Testis (tissue), 3 donors: ENCODE data around the gene XPNPEP1. TPM values are rescaled to one million over a fixed set of nuclear protein-coding genes. Genes with fewer than 3 reads are reported as not detected.
A peak's percentile ranks its signal among the peaks of the same experiment; 100 is the strongest.

Source experiments
- DNase-seq: peaks from one replicate; pipeline ENCODE4 v3.0.0-alpha.2; 2019
- H3K27ac ChIP-seq, 2 donors: fragments of 200-600 bp; sonication (generic); one replicate each; pipeline ENCODE4 v1.5.1; 2019
- H3K27me3 ChIP-seq: fragments of 200-600 bp; sonication (generic); one replicate; pipeline ENCODE4 v1.5.1; 2019
- H3K36me3 ChIP-seq: fragments of 200-600 bp; sonication (generic); one replicate; pipeline ENCODE4 v1.5.1; 2017; ENCODE audit warnings: low read depth; ENCODE audit errors: missing control alignments
- H3K4me1 ChIP-seq: fragments of 200-600 bp; sonication (generic); one replicate; pipeline ENCODE4 v1.5.1; 2019
- H3K4me3 ChIP-seq, 2 donors: fragments of 200-600 bp; sonication (generic); one replicate each; pipeline ENCODE4 v1.5.1; 2017 to 2019
- H3K9me3 ChIP-seq: fragments of 200-600 bp; sonication (generic); one replicate; pipeline ENCODE4 v1.5.1; 2017
- CTCF ChIP-seq, 3 experiments: fragments of 450-650 bp in 2 of 3; fragments of 200-600 bp in 1 of 3; sonication (generic) in 1 of 3; IDR thresholded peaks; one replicate each; pipeline ENCODE4 v1.5.1; 2016 to 2019; ENCODE audit warnings: antibody characterized with exemption in 3 of 3, mild to moderate bottlenecking in 2 of 3, moderate library complexity in 1 of 3
- POLR2A ChIP-seq: fragments of 450-650 bp; IDR thresholded peaks from one replicate; pipeline ENCODE4 v1.6.1; 2017; ENCODE audit warnings: antibody characterized with exemption, mild to moderate bottlenecking, moderate library complexity
- WGBS, 2 donors: methylation state at CpG; one replicate each; pipeline ENCODE4 v1.1.5; 2018; 5-methylcytosine and 5-hydroxymethylcytosine counted together
- intact Hi-C: fragments of 100-400 bp; cut with DNase I; formaldehyde crosslinking; loops from one replicate; pipeline ENCODE4 v1.15.1; 2023; ENCODE audit warnings: low total_unique reads
- polyA plus RNA-seq: library from polyadenylated mRNA; stranded (reverse); fragments of 350-450 nt; fragmentation: Illumina TruSeq; extraction: RNeasy Lipid Tissue Mini Kit (QIAGEN cat#74804); gene quantifications from one replicate; pipeline ENCODE4 v1.2.3, GENCODE V29; 2014; ENCODE audit warnings: low read depth, low replicate concordance; ENCODE audit not compliant: insufficient read depth
- total RNA-seq, 2 donors: library from RNA; depleted of rRNA; stranded (reverse); fragments of >200 nt; gene quantifications; one replicate each; pipeline ENCODE4 v1.2.3, GENCODE V29; 2016

XPNPEP1 gene
- total and polyA plus RNA-seq, 3 donors from 2014 or later, result 55.5 to 118 (median 90.2) TPM

GRCh38 chr10:109899356-109900331, 23.7 kb downstream of the XPNPEP1 start:
- H3K4me1 ChIP-seq, result peaks cover 57% of the 10 kb centered on the region
- H3K4me3 ChIP-seq, result no peak overlapping the region
- H3K27ac ChIP-seq, result peak overlapping the region; percentile 81 to 89
- H3K27me3 ChIP-seq, result no peaks in the 10 kb centered on the region
- TF ChIP-seq POLR2A (no peak), CTCF (IDR thresholded peaks at IDR 0.05) (no peak)
- 35 to 63% methylated on average over 9 of the region's 9 CpGs for WGBS, 2 donors
- intact Hi-C loops, result no loop called here
- no peaks in the 10 kb centered on the region for H3K36me3 ChIP-seq
- H3K9me3 ChIP-seq, result no peaks in the 10 kb centered on the region
- peak; percentile 81 for DNase-seq

GRCh38 chr10:109898666-109899355, 24.5 kb downstream of the XPNPEP1 start:
- intact Hi-C loops, result no loop called here
- TF ChIP-seq POLR2A (no peak), CTCF (IDR thresholded peaks at IDR 0.05) (no peak)
- no peaks in the 10 kb centered on the region for H3K27me3 ChIP-seq
- DNase-seq, result no peak
- H3K9me3 ChIP-seq, result no peaks in the 10 kb centered on the region
- WGBS, 2 donors, result 67 to 75% methylated on average over 5 of the region's 5 CpGs
- H3K27ac ChIP-seq, result peak overlapping the region; percentile 81 to 89
- H3K4me1 ChIP-seq, result peaks cover 64% of the 10 kb centered on the region
- no peak overlapping the region for H3K4me3 ChIP-seq
- no peaks in the 10 kb centered on the region for H3K36me3 ChIP-seq

DNA sequence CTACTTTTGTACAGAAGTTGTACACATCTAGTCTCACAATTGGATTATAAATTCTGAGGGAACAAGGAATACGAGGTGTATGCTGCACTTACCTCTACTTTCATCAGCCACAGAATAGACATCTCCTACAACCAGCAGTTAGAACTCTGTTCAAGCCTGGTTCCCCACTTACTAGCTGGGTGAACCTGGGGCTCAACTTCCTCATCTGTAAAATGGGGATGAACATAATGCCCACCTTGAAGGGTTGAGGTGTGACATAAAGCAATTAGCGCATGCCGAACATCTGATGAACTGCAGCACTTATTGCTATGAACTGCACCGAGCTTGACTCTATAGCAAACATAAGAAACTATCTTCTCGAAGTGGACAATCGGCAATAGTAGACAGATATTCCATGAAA, 25.3 kb downstream of the XPNPEP1 start:
- H3K4me3 ChIP-seq, result no peak overlapping the region
- H3K9me3 ChIP-seq, result no peaks in the 10 kb centered on the region
- intact Hi-C loops, result no loop called here
- H3K27me3 ChIP-seq, result no peaks in the 10 kb centered on the region
- no peak for DNase-seq
- WGBS, 2 donors, result 95 to 98% methylated on average over 6 of the region's 6 CpGs
- H3K27ac ChIP-seq, result peak overlapping the region in 1 of 2 donors; percentile 89
- no peak for TF ChIP-seq CTCF (IDR thresholded peaks at IDR 0.05)
- no peak for TF ChIP-seq POLR2A
- no peaks in the 10 kb centered on the region for H3K36me3 ChIP-seq
- peaks cover 65% of the 10 kb centered on the region for H3K4me1 ChIP-seq

DNA sequence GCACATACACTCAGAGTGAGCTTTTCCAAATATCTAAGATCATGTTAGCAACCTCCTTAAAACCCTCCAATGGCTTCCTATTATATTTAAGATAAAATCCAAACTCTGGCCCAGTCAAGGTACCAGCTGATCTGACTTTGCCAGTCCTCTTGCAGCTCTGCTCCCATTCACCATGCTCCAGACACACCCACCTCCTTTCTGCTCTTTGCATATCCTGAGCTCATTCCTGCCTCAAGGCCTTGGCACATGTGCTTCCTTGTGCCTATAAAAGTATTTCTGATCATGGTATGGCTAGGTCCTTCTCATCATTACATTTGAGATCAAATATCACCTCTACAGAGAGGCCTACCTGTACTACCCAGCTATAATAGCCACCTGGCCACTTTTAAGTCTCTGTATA, 27.5 kb downstream of the XPNPEP1 start:
- Histone ChIP-seq H3K36me3 (no peaks in the 10 kb centered on the region), H3K9me3 (no peaks in the 10 kb centered on the region), H3K27ac (peak overlapping the region; percentile 48 to 79), H3K27me3 (no peaks in the 10 kb centered on the region), H3K4me1 (peaks cover 64% of the 10 kb centered on the region), H3K4me3 (no peak overlapping the region)
- TF ChIP-seq POLR2A, result no peak
- no peak for TF ChIP-seq CTCF (IDR thresholded peaks at IDR 0.05)
- no peak for DNase-seq
- intact Hi-C loops, result no loop called here
